ENCODE results near the gene ARHGAP6.

DNA sequence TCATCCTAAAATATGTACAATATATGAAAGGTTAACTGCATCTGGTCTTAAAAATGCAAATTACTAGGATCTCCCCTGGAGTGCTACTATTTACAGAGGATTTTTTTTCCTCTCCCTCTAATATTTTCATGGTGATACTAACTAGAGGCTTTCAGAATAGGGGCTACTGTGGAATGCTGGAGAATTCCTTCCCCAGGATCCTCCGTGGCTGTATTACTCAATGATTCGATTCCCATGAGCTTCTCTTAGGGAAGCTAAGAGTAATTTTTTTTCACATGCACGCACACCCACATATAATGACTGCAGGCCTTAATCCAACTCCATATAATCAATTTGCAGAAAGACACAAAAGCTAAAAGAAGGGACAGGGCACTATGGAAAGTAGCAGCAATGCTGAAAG, 184.7 kb downstream of the ARHGAP6 start:
- no peak for TF ChIP-seq POLR2A (IDR thresholded peaks at IDR 0.05)
- TF ChIP-seq, protein P1, sequence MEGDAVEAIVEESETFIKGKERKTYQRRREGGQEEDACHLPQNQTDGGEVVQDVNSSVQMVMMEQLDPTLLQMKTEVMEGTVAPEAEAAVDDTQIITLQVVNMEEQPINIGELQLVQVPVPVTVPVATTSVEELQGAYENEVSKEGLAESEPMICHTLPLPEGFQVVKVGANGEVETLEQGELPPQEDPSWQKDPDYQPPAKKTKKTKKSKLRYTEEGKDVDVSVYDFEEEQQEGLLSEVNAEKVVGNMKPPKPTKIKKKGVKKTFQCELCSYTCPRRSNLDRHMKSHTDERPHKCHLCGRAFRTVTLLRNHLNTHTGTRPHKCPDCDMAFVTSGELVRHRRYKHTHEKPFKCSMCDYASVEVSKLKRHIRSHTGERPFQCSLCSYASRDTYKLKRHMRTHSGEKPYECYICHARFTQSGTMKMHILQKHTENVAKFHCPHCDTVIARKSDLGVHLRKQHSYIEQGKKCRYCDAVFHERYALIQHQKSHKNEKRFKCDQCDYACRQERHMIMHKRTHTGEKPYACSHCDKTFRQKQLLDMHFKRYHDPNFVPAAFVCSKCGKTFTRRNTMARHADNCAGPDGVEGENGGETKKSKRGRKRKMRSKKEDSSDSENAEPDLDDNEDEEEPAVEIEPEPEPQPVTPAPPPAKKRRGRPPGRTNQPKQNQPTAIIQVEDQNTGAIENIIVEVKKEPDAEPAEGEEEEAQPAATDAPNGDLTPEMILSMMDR (IDR thresholded peaks at IDR 0.05), result no peak

All from lower leg skin (tissue), 3 donors.